ENCODE results near the gene SDHB. TPM values are rescaled to one million over a fixed set of nuclear protein-coding genes. Genes with fewer than 3 reads are reported as not detected.

Gene SDHB
- total and polyA plus RNA-seq, 2 of the 8 experiments (the other 6 are each of a cell fraction or from before 2014, with no cell fraction given): 84.0 to 98.7 TPM

DNA sequence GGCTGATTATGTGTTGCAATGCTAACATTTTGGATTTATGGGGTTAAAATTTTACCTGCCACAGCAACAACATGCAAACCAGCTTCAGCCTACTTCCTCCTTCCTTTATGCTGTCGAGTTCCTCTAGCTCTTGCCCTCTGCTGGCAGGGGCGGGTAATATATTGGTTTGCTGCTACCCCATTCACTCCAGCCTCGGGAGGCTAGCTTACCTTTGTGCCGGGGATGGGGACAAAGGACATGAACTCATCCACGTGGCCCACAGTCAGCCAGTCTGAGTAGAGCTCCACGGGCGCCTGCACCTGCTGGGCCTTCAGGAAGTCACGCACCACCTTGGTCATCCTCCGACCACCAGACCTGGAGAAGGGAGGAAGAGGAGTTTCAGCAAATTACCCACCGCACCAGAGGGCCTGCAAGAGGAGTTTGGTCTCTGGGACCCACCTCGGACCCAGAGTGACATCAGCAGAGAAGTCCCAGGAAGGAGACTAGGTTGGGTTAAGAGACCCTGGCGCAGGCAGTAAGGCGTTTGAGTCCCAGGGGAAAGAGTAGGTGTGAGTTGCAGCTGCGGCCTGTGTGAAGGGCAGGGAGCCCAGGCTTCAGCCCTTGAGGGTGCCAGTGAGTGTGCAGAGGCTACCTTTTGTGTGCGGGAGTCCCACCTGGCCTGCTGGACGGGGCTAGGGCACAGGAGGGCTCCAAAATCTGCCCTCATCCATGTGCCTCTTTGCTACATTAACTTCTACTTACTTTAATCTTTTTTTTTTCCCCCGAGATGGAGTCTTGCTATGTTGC lies 21.8 kb upstream of the SDHB start (continued):
- TF ChIP-seq, protein P1, sequence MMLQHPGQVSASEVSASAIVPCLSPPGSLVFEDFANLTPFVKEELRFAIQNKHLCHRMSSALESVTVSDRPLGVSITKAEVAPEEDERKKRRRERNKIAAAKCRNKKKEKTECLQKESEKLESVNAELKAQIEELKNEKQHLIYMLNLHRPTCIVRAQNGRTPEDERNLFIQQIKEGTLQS (IDR thresholded peaks at IDR 0.05; ENCODE audit: insufficient read depth, low read depth, low read length): no peak
- TF ChIP-seq NRF1 (IDR thresholded peaks at IDR 0.05; ENCODE audit: low read depth, low read length): no peak
- peak; percentile 81 for TF ChIP-seq GABPA (IDR thresholded peaks at IDR 0.05; ENCODE audit: borderline replicate concordance, insufficient read depth, low read length)
- TF ChIP-seq EP300 (IDR thresholded peaks at IDR 0.05; ENCODE audit: borderline replicate concordance in 1 of 2, low read depth in 2 of 2, low read length in 2 of 2): no peak
- TF ChIP-seq KDM5A (IDR thresholded peaks at IDR 0.05; ENCODE audit: low read length): no peak
- TF ChIP-seq CREB1 (IDR thresholded peaks at IDR 0.05): no peak
- TF ChIP-seq TAF1 (IDR thresholded peaks at IDR 0.05; ENCODE audit: low read depth, low read length): no peak
- no peak for TF ChIP-seq BRCA1 (IDR thresholded peaks at IDR 0.05; ENCODE audit: low read depth, low read length)
- no peak for TF ChIP-seq BACH1 (IDR thresholded peaks at IDR 0.05; ENCODE audit: low read length)
- TF ChIP-seq, protein P2, sequence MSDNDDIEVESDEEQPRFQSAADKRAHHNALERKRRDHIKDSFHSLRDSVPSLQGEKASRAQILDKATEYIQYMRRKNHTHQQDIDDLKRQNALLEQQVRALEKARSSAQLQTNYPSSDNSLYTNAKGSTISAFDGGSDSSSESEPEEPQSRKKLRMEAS (IDR thresholded peaks at IDR 0.05): peak; percentile 69
- TF ChIP-seq JUND (IDR thresholded peaks at IDR 0.05; ENCODE audit: low read length): no peak
- TF ChIP-seq GTF2F1 (IDR thresholded peaks at IDR 0.05; ENCODE audit: borderline replicate concordance, low read depth, low read length): no peak
- TF ChIP-seq ASH2L (IDR thresholded peaks at IDR 0.05; ENCODE audit: low read length): no peak
- TF ChIP-seq, protein P3, sequence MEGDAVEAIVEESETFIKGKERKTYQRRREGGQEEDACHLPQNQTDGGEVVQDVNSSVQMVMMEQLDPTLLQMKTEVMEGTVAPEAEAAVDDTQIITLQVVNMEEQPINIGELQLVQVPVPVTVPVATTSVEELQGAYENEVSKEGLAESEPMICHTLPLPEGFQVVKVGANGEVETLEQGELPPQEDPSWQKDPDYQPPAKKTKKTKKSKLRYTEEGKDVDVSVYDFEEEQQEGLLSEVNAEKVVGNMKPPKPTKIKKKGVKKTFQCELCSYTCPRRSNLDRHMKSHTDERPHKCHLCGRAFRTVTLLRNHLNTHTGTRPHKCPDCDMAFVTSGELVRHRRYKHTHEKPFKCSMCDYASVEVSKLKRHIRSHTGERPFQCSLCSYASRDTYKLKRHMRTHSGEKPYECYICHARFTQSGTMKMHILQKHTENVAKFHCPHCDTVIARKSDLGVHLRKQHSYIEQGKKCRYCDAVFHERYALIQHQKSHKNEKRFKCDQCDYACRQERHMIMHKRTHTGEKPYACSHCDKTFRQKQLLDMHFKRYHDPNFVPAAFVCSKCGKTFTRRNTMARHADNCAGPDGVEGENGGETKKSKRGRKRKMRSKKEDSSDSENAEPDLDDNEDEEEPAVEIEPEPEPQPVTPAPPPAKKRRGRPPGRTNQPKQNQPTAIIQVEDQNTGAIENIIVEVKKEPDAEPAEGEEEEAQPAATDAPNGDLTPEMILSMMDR (IDR thresholded peaks at IDR 0.05; ENCODE audit: control extremely low read depth in 1 of 3, insufficient read depth in 1 of 3, low read depth in 1 of 3, low read length in 3 of 3): peak; percentile 51 to 82 (median 64)
- TF ChIP-seq POU5F1 (IDR thresholded peaks at IDR 0.05; ENCODE audit: low read depth, low read length): no peak
- TF ChIP-seq ZNF274 (IDR thresholded peaks at IDR 0.05; ENCODE audit: borderline replicate concordance, extremely low read depth, low read length): no peak
- no peak for TF ChIP-seq EGR1 (IDR thresholded peaks at IDR 0.05; ENCODE audit: borderline replicate concordance, low read depth, low read length)
- TF ChIP-seq TCF12 (IDR thresholded peaks at IDR 0.05; ENCODE audit: low read depth, low read length): no peak
- TF ChIP-seq POLR2AphosphoS5 (IDR thresholded peaks at IDR 0.05; ENCODE audit: low read depth, low read length): no peak
